Neural cell (in vitro differentiated cells): ENCODE results near the gene DOCK9. TPM values are rescaled to one million over a fixed set of nuclear protein-coding genes. Genes with fewer than 3 reads are reported as not detected.

Experiments used
- H2AFZ ChIP-seq: fragments of 200-600, 300-800 bp; sonication (generic), shearing (Covaris generic); 2 replicates; pipeline ENCODE4 v1.6.0; 2014; ENCODE audit warnings: low read depth, mild to moderate bottlenecking, antibody characterized with exemption, low read length, moderate library complexity
- H3F3A ChIP-seq: fragments of 200-600 bp; shearing (Covaris generic); 2 replicates; pipeline ENCODE4 v1.6.1; 2016; ENCODE audit warnings: mild to moderate bottlenecking, moderate library complexity, mixed read lengths, antibody characterized with exemption, low read length; ENCODE audit not compliant: insufficient read depth, poor library complexity, severe bottlenecking
- H3K27ac ChIP-seq: fragments of 200-600, 300-800 bp; sonication (generic), shearing (Covaris generic); 2 replicates; pipeline ENCODE4 v1.5.1; 2014; ENCODE audit warnings: mild to moderate bottlenecking, low read length, moderate library complexity
- H3K27me3 ChIP-seq: fragments of 300-800, 200-600 bp; sonication (generic), shearing (Covaris generic); 2 replicates; pipeline ENCODE4 v1.6.0; 2014; ENCODE audit warnings: mild to moderate bottlenecking, low read depth, low read length, moderate library complexity; ENCODE audit not compliant: insufficient read depth
- H3K36me3 ChIP-seq: fragments of 300-800, 200-600 bp; sonication (generic), shearing (Covaris generic); 2 replicates; pipeline ENCODE4 v1.5.1; 2014; ENCODE audit warnings: mild to moderate bottlenecking, antibody characterized with exemption, low read length, moderate library complexity; ENCODE audit not compliant: insufficient read depth
- H3K4me2 ChIP-seq: fragments of 300-800, 200-600 bp; sonication (generic), shearing (Covaris generic); 2 replicates; pipeline ENCODE4 v1.6.0; 2014; ENCODE audit warnings: mild to moderate bottlenecking, low read length
- H3K4me3 ChIP-seq: fragments of 300-800, 200-600 bp; sonication (generic), shearing (Covaris generic); 2 replicates; pipeline ENCODE4 v1.5.1; 2014; ENCODE audit warnings: mild to moderate bottlenecking, low read length, moderate library complexity
- H3K79me2 ChIP-seq: fragments of 200-600 bp; shearing (Covaris generic); replicated peaks from 2 replicates; pipeline ENCODE4 v1.6.0; 2014; ENCODE audit warnings: mild to moderate bottlenecking, low read length, moderate library complexity; ENCODE audit not compliant: insufficient read depth
- H3K9ac ChIP-seq: fragments of 300-800, 200-600 bp; sonication (generic), shearing (Covaris generic); 2 replicates; pipeline ENCODE4 v1.6.1; 2016; ENCODE audit warnings: mild to moderate bottlenecking, low read length, mixed read lengths
- H3K9me2 ChIP-seq: fragments of 200-600 bp; shearing (Covaris generic); 2 replicates; pipeline ENCODE4 v1.6.1; 2016; ENCODE audit warnings: mild to moderate bottlenecking, low read length, mixed read lengths; ENCODE audit not compliant: insufficient read depth
- H3K9me3 ChIP-seq: fragments of 200-600, 300-800 bp; sonication (generic), shearing (Covaris generic); 2 replicates; pipeline ENCODE4 v1.6.1; 2016; ENCODE audit warnings: mild to moderate bottlenecking, mixed run types, low read length, moderate library complexity, mixed read lengths
- H4K20me1 ChIP-seq: fragments of 200-600 bp; shearing (Covaris generic); 2 replicates; pipeline ENCODE4 v1.6.1; 2016; ENCODE audit warnings: mild to moderate bottlenecking, mixed run types; ENCODE audit not compliant: insufficient read depth
- CTCF ChIP-seq: fragments of 450-650 bp; IDR thresholded peaks from 2 replicates; pipeline ENCODE4 v1.5.1; 2014; ENCODE audit warnings: antibody characterized with exemption, mild to moderate bottlenecking, moderate library complexity; ENCODE audit not compliant: poor library complexity, severe bottlenecking
- EP300 ChIP-seq: fragments of 450-650 bp; conservative IDR thresholded peaks from 2 replicates; pipeline ENCODE4 v1.6.1; 2014; ENCODE audit warnings: antibody characterized with exemption, mild to moderate bottlenecking, moderate library complexity; ENCODE audit not compliant: poor library complexity, severe bottlenecking
- EZH2 ChIP-seq: fragments of 200-600, 300-800 bp; shearing (Covaris generic), sonication (generic); IDR thresholded peaks from 2 replicates; pipeline ENCODE4 v1.6.1; 2014; ENCODE audit warnings: antibody characterized with exemption, low read length, borderline replicate concordance, mild to moderate bottlenecking; ENCODE audit not compliant: insufficient read depth, poor library complexity, severe bottlenecking
- MXI1 ChIP-seq: fragments of 450-650 bp; conservative IDR thresholded peaks from 2 replicates; pipeline ENCODE4 v1.6.1; 2014; ENCODE audit warnings: antibody characterized with exemption, mild to moderate bottlenecking; ENCODE audit not compliant: poor library complexity, severe bottlenecking
- POLR2AphosphoS5 ChIP-seq: IDR thresholded peaks from 2 replicates; pipeline ENCODE4 v1.6.1; 2012
- RAD21 ChIP-seq: fragments of 450-650 bp; conservative IDR thresholded peaks from 2 replicates; pipeline ENCODE4 v1.6.1; 2014; ENCODE audit warnings: antibody characterized with exemption, mild to moderate bottlenecking, moderate library complexity
- REST ChIP-seq: IDR thresholded peaks from 2 replicates; pipeline ENCODE4 v1.6.1; 2012; ENCODE audit warnings: borderline replicate concordance
- SMC3 ChIP-seq: fragments of 450-650 bp; conservative IDR thresholded peaks from 2 replicates; pipeline ENCODE4 v1.6.1; 2014; ENCODE audit warnings: antibody characterized with exemption, mild to moderate bottlenecking, moderate library complexity; ENCODE audit not compliant: poor library complexity
- TAF1 ChIP-seq: IDR thresholded peaks from 2 replicates; pipeline ENCODE4 v1.6.1; 2012; ENCODE audit warnings: low read depth
- polyA plus RNA-seq: library from polyadenylated mRNA; depleted of rRNA; stranded (reverse); fragments of >200 nt; gene quantifications from 2 replicates; pipeline ENCODE4 v1.2.3, GENCODE V29; 2014

DOCK9 gene
- polyA plus RNA-seq, 1 donor from 2014 or later: 11.4 TPM

GRCh38 chr13:98781905-98782304, 196.0 kb downstream of the DOCK9 start:
- no peak overlapping the region for H3K9ac ChIP-seq
- H3F3A ChIP-seq: no peaks in the 10 kb centered on the region
- no peak overlapping the region for H3K4me2 ChIP-seq
- H2AFZ ChIP-seq: no peak overlapping the region
- H3K36me3 ChIP-seq: no peaks in the 10 kb centered on the region
- TF ChIP-seq REST (no peak), CTCF (no peak), EP300 (no peak), SMC3 (no peak), EZH2 (no peak), TAF1 (no peak), MXI1 (no peak), POLR2AphosphoS5 (no peak), RAD21 (no peak)
- H3K27ac ChIP-seq: no peak overlapping the region
- H3K79me2 ChIP-seq: no peaks in the 10 kb centered on the region
- H3K9me3 ChIP-seq: no peaks in the 10 kb centered on the region
- no peaks in the 10 kb centered on the region for H3K27me3 ChIP-seq
- no peaks in the 10 kb centered on the region for H3K9me2 ChIP-seq
- H4K20me1 ChIP-seq: no peaks in the 10 kb centered on the region
- H3K4me3 ChIP-seq: no peak overlapping the region

GRCh38 chr13:98781470-98781869, 196.4 kb downstream of the DOCK9 start:
- Histone ChIP-seq H3K36me3 (no peaks in the 10 kb centered on the region), H3K27me3 (no peaks in the 10 kb centered on the region), H3K9me3 (no peaks in the 10 kb centered on the region), H3F3A (no peaks in the 10 kb centered on the region), H3K27ac (no peak overlapping the region), H3K4me3 (no peak overlapping the region), H3K9me2 (no peaks in the 10 kb centered on the region), H3K4me2 (no peak overlapping the region), H2AFZ (no peak overlapping the region), H3K9ac (no peak overlapping the region), H3K79me2 (no peaks in the 10 kb centered on the region), H4K20me1 (no peaks in the 10 kb centered on the region)
- TF ChIP-seq CTCF: no peak
- no peak for TF ChIP-seq EZH2
- TF ChIP-seq RAD21: no peak
- TF ChIP-seq POLR2AphosphoS5: no peak
- no peak for TF ChIP-seq TAF1
- no peak for TF ChIP-seq MXI1
- no peak for TF ChIP-seq EP300
- no peak for TF ChIP-seq SMC3
- TF ChIP-seq REST: no peak
